PC-3 (cell line): ENCODE measurements around the gene SPAM1. TPM values are rescaled to one million over a fixed set of nuclear protein-coding genes. Genes with fewer than 3 reads are reported as not detected.
A peak's percentile ranks its signal among the peaks of the same experiment; 100 is the strongest.

ENCODE experiments used
- ATAC-seq: fragments of 200-7000 bp; cut with Tn5 transposase; 2 replicates; pipeline ENCODE4 v1.9.1; 2020; ENCODE audit warnings: mild to moderate bottlenecking, moderate library complexity
- BruUV-seq: library from RNA; stranded (reverse); fragments of 400-500 nt; replicated peaks from 2 replicates; lab custom pipeline; 2021; lab: Mats Ljungman, UMichigan
- CTCF ChIA-PET: fragments of 300-600 bp; sonication (Branson Sonifier 250); formaldehyde crosslinking; loops from one replicate; lab custom pipeline; 2022; ENCODE audit warnings: antibody characterized with exemption; lab: Charles Lee
- POLR2A ChIA-PET: fragments of 300-600 bp; sonication (Branson Sonifier 250); formaldehyde crosslinking; loops from one replicate; lab custom pipeline; 2022; ENCODE audit warnings: antibody characterized with exemption; ENCODE audit not compliant: unreplicated experiment; lab: Charles Lee
- DNase-seq: peaks from one replicate; pipeline ENCODE4 v3.0.0-alpha.2; 2015
- H2AFZ ChIP-seq: fragments of 300-600 bp; sonication (generic); 2 replicates; pipeline ENCODE4 v1.6.0; 2016; ENCODE audit warnings: antibody characterized with exemption, low read length
- H3F3A ChIP-seq: fragments of 300-600 bp; sonication (generic); one replicate; pipeline ENCODE4 v1.6.0; 2017; ENCODE audit warnings: antibody characterized with exemption, low read length, control low read depth, mild to moderate bottlenecking; ENCODE audit not compliant: unreplicated experiment
- H3K27ac ChIP-seq: fragments of 300-600 bp; sonication (generic); 2 replicates; pipeline ENCODE4 v1.5.1; 2016; ENCODE audit warnings: mild to moderate bottlenecking, low read length
- H3K27me3 ChIP-seq: fragments of 300-600 bp; sonication (generic); 2 replicates; pipeline ENCODE4 v1.6.1; 2016; ENCODE audit warnings: low read length, mixed read lengths
- H3K36me3 ChIP-seq: fragments of 300-600 bp; sonication (generic); 2 replicates; pipeline ENCODE4 v1.6.1; 2016; ENCODE audit warnings: low read depth, mixed run types, low read length, mixed read lengths
- H3K4me1 ChIP-seq: fragments of 300-600 bp; sonication (generic); 2 replicates; pipeline ENCODE4 v1.5.1; 2016; ENCODE audit warnings: low read length; ENCODE audit not compliant: insufficient read depth
- H3K4me2 ChIP-seq: fragments of 300-600 bp; sonication (generic); 2 replicates; pipeline ENCODE4 v1.6.0; 2016; ENCODE audit warnings: low read length
- H3K4me3 ChIP-seq: fragments of 300-600 bp; sonication (generic); 2 replicates; pipeline ENCODE4 v1.5.1; 2016; ENCODE audit warnings: mild to moderate bottlenecking, low read length, mixed read lengths
- H3K79me2 ChIP-seq: fragments of 300-600 bp; sonication (generic); 2 replicates; pipeline ENCODE4 v1.6.1; 2017; ENCODE audit warnings: low read length, mixed read lengths
- H3K9ac ChIP-seq: fragments of 300-600 bp; sonication (generic); 2 replicates; pipeline ENCODE4 v1.6.0; 2016; ENCODE audit warnings: mild to moderate bottlenecking, low read length
- H3K9me2 ChIP-seq: fragments of 300-600 bp; sonication (generic); replicated peaks from 2 replicates; pipeline ENCODE4 v1.6.1; 2016; ENCODE audit warnings: mixed run types, low read length, mixed read lengths
- H3K9me3 ChIP-seq: fragments of 300-600 bp; sonication (generic); 2 replicates; pipeline ENCODE4 v1.6.1; 2016; ENCODE audit warnings: low read length, mixed read lengths
- H4K20me1 ChIP-seq: fragments of 300-600 bp; sonication (generic); 2 replicates; pipeline ENCODE4 v1.6.1; 2016; ENCODE audit warnings: low read length, mixed read lengths
- EZH2 ChIP-seq: fragments of 300-600 bp; sonication (generic); IDR thresholded peaks from one replicate; pipeline ENCODE4 v1.6.1; 2017; ENCODE audit warnings: antibody characterized with exemption, mild to moderate bottlenecking, low read length; ENCODE audit not compliant: unreplicated experiment
- EZH2phosphoT487 ChIP-seq: fragments of 300-600 bp; sonication (generic); IDR thresholded peaks from 2 replicates; pipeline ENCODE4 v1.6.1; 2018; ENCODE audit warnings: mild to moderate bottlenecking, antibody characterized with exemption, low read length, borderline replicate concordance
- intact Hi-C: fragments of 100-400 bp; cut with micrococcal nuclease; formaldehyde crosslinking; loops from 2 replicates; pipeline ENCODE4 v1.9.0; 2023
- total RNA-seq: library from RNA; depleted of rRNA; stranded (reverse); fragments of >200 nt; gene quantifications from 2 replicates; pipeline ENCODE4 v1.2.3, GENCODE V29; 2014
- TF ChIP-seq, protein P1 (sequence below): fragments of 300-600 bp; sonication (generic); conservative IDR thresholded peaks from 2 replicates; pipeline ENCODE4 v1.5.1; 2017; ENCODE audit warnings: antibody characterized with exemption, low read depth, mild to moderate bottlenecking, low read length

Gene SPAM1
- total RNA-seq, 1 experiment from 2014 or later: not detected

GRCh38 chr7:123979876-123980275, 54.8 kb downstream of the SPAM1 start:
- POLR2A ChIA-PET: no interaction called here
- ATAC-seq (peak; percentile 53; the same call in 1 of the 2 replicates), DNase-seq (peak; percentile 60)
- intact Hi-C loops: no loop called here
- no peak overlapping the region for H3K4me3 ChIP-seq
- no peak overlapping the region for H2AFZ ChIP-seq
- no peaks in the 10 kb centered on the region for H3F3A ChIP-seq
- H3K79me2 ChIP-seq: no peaks in the 10 kb centered on the region
- no peaks in the 10 kb centered on the region for H3K36me3 ChIP-seq
- no peak overlapping the region for H3K4me2 ChIP-seq
- no peaks in the 10 kb centered on the region for H4K20me1 ChIP-seq
- TF ChIP-seq EZH2phosphoT487 (no peak), EZH2 (no peak)
- TF ChIP-seq, protein P1, sequence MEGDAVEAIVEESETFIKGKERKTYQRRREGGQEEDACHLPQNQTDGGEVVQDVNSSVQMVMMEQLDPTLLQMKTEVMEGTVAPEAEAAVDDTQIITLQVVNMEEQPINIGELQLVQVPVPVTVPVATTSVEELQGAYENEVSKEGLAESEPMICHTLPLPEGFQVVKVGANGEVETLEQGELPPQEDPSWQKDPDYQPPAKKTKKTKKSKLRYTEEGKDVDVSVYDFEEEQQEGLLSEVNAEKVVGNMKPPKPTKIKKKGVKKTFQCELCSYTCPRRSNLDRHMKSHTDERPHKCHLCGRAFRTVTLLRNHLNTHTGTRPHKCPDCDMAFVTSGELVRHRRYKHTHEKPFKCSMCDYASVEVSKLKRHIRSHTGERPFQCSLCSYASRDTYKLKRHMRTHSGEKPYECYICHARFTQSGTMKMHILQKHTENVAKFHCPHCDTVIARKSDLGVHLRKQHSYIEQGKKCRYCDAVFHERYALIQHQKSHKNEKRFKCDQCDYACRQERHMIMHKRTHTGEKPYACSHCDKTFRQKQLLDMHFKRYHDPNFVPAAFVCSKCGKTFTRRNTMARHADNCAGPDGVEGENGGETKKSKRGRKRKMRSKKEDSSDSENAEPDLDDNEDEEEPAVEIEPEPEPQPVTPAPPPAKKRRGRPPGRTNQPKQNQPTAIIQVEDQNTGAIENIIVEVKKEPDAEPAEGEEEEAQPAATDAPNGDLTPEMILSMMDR: no peak
- no peaks in the 10 kb centered on the region for H3K9me2 ChIP-seq
- no peaks in the 10 kb centered on the region for H3K27me3 ChIP-seq
- BruUV-seq: no TSS peak
- no peak overlapping the region for H3K27ac ChIP-seq
- H3K4me1 ChIP-seq: no peaks in the 10 kb centered on the region
- no peak overlapping the region for H3K9ac ChIP-seq
- CTCF ChIA-PET: no interaction called here
- H3K9me3 ChIP-seq: no peaks in the 10 kb centered on the region

DNA sequence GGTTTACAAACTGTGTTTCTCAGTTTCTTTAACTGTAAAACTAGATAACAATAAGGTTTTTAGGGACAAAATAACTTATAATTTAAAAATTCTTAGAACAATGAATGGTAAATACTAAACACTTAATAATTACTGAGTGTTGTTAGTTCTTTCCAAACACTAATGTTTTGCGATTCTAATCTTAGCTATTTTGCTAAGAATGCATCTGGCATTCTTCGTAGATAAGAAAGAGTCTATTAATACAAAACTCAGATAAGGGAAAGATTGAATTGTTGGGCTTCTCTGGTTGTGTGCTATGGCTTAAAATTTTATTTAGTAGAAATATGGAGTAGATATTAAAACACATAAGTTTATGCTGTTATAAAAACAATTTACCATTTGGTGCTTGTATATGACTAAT, 62.4 kb downstream of the SPAM1 start:
- no peak overlapping the region for H3K27ac ChIP-seq
- no peaks in the 10 kb centered on the region for H3K36me3 ChIP-seq
- H3K9me3 ChIP-seq: no peaks in the 10 kb centered on the region
- no TSS peak for BruUV-seq
- no peaks in the 10 kb centered on the region for H3F3A ChIP-seq
- H3K27me3 ChIP-seq: 0 out of 2 replicates have a peak, but pooled peaks cover 5% of the 10 kb centered on the region
- H3K9me2 ChIP-seq: no peaks in the 10 kb centered on the region
- H3K4me1 ChIP-seq: no peaks in the 10 kb centered on the region
- no peaks in the 10 kb centered on the region for H4K20me1 ChIP-seq
- ChIA-PET CTCF (interaction anchor here (1.0 kb wide), 1 partner anchor 189 kb away, joined by 7 read pairs; no protein-coding TSS in a partner anchor), POLR2A (no interaction called here)
- no peak overlapping the region for H3K4me2 ChIP-seq
- no peaks in the 10 kb centered on the region for H3K79me2 ChIP-seq
- H3K9ac ChIP-seq: no peak overlapping the region
- ATAC-seq (no peak), DNase-seq (no peak)
- H2AFZ ChIP-seq: no peak overlapping the region
- intact Hi-C loops: no loop called here
- no peak overlapping the region for H3K4me3 ChIP-seq
- TF ChIP-seq EZH2: no peak
- no peak for TF ChIP-seq EZH2phosphoT487
- TF ChIP-seq, protein P1: no peak

DNA sequence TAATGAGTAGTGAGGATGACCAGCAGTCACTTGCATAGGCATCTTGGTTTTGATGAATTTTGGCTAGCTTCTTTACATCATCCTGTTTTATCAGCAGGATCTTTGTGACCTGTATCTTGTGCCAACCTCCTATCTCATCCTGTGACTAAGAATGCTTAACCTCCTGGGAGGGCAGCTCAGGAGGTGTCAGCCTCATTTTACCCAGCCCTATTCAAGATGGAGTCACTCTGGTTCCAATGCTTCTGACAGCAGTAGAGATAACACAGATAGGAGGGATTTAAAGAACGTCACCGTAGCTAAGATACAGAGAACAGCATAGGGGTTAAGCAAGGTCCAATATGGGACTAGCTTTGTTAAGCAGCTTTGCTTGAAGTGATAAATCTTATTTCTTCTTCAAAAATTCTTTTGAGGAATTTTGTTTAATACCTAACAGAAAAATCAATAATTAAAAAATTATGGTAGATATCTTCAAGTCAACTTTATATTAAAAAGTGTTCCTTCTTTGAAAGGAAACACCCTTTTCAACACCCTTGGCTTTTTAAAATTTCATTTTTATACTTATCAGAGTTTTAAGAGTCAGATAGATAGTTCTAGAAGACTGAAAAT, 68.0 kb downstream of the SPAM1 start:
- no peak overlapping the region for H3K9ac ChIP-seq
- H3K27me3 ChIP-seq: 0 out of 2 replicates have a peak, but pooled peaks cover 9% of the 10 kb centered on the region
- no peak overlapping the region for H3K4me3 ChIP-seq
- no peak overlapping the region for H2AFZ ChIP-seq
- no peak for DNase-seq
- H3K4me1 ChIP-seq: no peaks in the 10 kb centered on the region
- ChIA-PET CTCF (no interaction called here), POLR2A (no interaction called here)
- BruUV-seq: no TSS peak
- TF ChIP-seq EZH2phosphoT487 (no peak), EZH2 (no peak)
- TF ChIP-seq, protein P1: no peak
- intact Hi-C loops: no loop called here
- H4K20me1 ChIP-seq: no peaks in the 10 kb centered on the region
- H3K27ac ChIP-seq: no peak overlapping the region
- H3F3A ChIP-seq: no peaks in the 10 kb centered on the region
- no peaks in the 10 kb centered on the region for H3K9me3 ChIP-seq
- no peak overlapping the region for H3K4me2 ChIP-seq
- ATAC-seq: no peak
- no peaks in the 10 kb centered on the region for H3K9me2 ChIP-seq
- H3K79me2 ChIP-seq: no peaks in the 10 kb centered on the region
- H3K36me3 ChIP-seq: no peaks in the 10 kb centered on the region
